ENCODE data around the gene COL4A6. TPM values are rescaled to one million over a fixed set of nuclear protein-coding genes. Genes with fewer than 3 reads are reported as not detected.
"Not testable (repeated sequence)": the region's sequence is repeated elsewhere in the genome, so short reads cannot be mapped to it uniquely, and the experiment has no call there.

The COL4A6 gene
- 0.24 TPM for polyA plus RNA-seq (2013, experiment 1 of 2; ENCODE audit: insufficient read length)
- 0.37 TPM for polyA plus RNA-seq (2013, experiment 2 of 2; ENCODE audit: insufficient read length)

- no peak for DNase-seq
These were observed at the start of gene COL4A6 for GRCh38 chrX:108438110-108438623. Gene COL4A6 (minus strand): TSS chrX:108438422. CDS start chrX:108438196, 226 bp downstream.

GRCh38 chrX:108485960-108486359 lies 47.7 kb upstream of the COL4A6 start:
- no peak for DNase-seq

DNA sequence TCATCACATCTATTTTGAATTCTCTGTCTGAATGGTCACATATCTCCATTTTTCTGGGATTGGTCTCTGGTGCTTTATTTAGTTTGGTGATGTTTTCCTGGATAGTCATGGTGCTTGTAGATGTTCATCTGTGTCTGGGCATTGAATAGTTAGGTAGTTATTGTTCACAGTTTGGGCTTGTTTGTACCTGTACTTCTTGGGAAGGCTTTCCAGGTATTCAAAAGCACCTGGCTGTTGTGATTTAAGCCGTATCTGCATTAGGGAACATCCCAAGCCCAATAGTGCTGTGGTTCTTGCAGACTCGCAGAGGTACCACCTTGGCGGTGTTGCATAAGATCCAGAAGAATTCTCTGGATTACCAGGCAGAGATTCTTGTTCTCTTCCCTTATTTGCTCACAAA lies 46.0 kb upstream of the COL4A6 start:
- DNase-seq, result no peak

GRCh38 chrX:108481528-108481927 lies 43.3 kb upstream of the COL4A6 start:
- not testable (repeated sequence) for DNase-seq

- DNase-seq, result no peak
These were observed 35.8 kb upstream of the COL4A6 start for GRCh38 chrX:108473979-108474378.

- DNase-seq, result peak; percentile 79
These were observed 30.3 kb upstream of the COL4A6 start for GRCh38 chrX:108468486-108468885.

DNA sequence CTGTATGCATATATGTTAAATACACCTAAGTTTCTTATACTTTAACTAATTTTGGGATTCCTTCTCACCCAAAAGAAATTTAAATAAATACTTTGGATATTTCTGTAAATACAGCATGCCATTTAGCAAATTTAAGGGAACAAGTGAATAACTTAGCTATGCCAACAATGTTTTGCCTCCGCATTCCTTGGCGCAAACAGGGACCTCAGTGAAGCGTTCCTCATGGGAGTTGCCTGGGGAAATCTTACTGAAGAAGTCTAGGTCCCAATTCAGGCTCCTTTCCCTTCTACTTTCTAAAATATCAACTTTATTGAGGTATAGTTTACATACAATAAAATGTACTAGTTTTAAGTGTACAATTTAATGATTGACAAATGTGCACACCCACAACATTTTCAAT lies 26.4 kb upstream of the COL4A6 start:
- DNase-seq, result peak; percentile 84

DNA sequence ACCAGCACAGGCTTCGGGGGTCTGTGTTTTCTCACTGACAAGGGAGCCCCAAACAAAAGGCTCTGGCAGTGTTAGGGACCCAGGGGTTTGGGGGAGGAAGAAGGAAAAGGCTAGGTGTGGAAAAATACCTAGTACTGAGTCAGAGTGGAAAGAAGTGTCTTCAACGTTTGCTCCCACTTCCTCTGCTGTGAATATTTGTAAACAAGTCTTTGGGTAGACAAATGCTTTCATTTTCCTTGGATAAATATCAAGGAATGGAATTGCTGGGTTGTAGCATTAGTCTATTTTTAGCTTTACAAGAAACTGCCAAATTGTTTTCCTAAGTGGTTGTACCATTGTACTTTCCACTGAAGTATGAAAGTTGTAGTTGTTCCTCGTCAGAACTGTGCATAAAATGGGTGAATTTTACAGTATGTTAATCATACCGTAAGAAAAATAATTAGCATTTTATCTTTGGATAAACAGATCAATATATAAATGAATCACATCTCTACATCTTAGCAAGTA lies 18.8 kb upstream of the COL4A6 start:
- no peak for DNase-seq

DNA sequence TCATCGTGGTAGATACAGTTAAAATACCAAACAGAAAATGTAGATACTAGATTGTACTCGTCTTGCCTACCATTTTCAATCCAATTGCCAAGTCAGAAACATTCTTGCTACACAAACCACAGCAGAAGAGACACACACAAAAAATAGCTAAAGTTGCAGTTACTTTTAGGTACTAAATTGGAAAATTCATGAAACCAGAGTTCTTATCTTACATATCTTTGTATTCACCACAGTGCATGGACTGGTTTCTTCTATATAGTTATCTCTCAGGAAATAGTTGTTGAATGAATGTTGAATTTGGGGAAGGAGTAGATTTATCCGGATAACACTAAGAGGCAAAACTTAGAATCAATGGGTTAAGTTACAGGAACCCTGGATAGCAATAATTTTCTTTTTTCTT lies 15.6 kb upstream of the COL4A6 start:
- DNase-seq, result no peak

GRCh38 chrX:108447303-108447702 lies 9.1 kb upstream of the COL4A6 start:
- no peak for DNase-seq

DNA sequence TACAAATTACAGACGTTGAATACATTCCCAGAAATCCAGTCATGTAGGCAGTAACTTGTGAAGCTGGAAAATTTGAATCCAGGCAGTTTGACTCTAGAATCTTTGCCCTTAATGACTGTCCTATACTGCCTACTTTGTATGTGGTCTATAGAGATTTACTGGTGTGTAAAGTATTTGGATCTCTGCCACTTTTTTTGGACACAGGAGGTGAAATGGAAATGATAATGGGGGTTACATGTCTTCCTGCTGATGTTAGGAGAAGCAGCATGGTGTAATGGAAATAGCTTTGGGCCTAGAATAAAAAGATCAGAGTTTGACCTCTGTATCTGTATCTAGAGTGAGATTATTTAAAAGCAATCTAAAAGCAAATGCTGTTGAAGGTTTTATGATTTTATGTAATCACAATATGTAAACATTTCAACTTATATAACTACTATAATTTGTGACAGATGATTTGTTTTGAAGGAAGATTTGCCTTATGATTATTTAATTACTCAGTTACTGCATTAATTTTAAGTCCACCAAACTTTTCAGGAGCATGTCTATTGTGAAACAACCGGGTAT lies 4.8 kb upstream of the COL4A6 start:
- DNase-seq, result no peak

GRCh38 chrX:108439961-108440696 lies 1.9 kb upstream of the COL4A6 start:
- DNase-seq, result peak; percentile 31

DNA sequence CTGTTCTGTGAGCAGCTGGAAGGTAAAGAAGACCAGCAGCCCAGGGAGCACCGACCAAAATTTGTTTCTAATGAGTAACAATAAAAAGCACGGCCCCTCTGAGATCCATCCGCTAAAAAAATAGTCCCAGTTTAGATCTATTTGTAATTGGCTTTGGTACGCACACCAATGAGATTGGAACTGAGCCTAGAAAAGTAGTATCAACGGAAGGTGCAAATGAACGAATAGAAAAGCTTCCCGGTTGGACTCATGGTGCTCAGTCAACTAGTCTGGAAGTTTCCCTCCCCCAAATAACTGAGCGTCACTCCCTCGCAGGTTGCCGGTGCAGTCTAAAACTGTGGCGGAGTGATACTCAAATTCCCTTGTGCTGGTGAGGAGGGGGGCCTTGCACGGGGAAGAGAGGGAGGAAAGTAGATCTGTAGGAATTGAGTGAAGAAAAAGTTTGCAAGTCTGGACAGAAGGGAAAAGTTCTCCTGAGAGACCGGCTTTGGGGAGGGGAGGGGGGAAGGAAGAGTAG lies 1.3 kb upstream of the COL4A6 start, which contains the start of gene COL4A5:
TSS of gene COL4A5 (plus strand) at position 413 of the 517 bp plus-strand sequence. CDS start 288 bp downstream, outside the sequence.
- peak; percentile 85 for DNase-seq

GRCh38 chrX:108437349-108438109 lies 693 bp downstream of the COL4A6 start:
- DNase-seq, result no peak

DNA sequence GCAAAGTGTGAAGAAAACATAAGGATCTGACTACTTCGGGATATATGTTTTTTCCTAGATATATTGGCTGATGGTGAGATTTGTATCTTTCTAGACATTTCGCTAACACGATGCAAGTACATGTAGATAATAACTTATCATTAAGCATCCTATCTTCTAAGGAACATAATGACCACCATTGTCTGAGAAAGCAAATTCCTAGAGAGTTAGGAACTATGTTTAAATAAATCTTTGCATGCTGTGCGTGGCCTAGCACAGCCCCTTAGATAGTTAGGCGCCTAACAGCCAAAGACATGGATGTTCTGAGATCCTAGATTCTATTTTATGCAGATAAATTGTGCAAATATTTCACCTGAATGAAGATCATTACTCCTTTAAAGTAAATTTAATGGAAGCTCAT lies 3.0 kb downstream of the COL4A6 start:
- no peak for DNase-seq

GRCh38 chrX:108426262-108426661 lies 12.0 kb downstream of the COL4A6 start:
- no peak for DNase-seq

- DNase-seq, result no peak
These were observed 17.7 kb downstream of the COL4A6 start for GRCh38 chrX:108420481-108420880.

DNA sequence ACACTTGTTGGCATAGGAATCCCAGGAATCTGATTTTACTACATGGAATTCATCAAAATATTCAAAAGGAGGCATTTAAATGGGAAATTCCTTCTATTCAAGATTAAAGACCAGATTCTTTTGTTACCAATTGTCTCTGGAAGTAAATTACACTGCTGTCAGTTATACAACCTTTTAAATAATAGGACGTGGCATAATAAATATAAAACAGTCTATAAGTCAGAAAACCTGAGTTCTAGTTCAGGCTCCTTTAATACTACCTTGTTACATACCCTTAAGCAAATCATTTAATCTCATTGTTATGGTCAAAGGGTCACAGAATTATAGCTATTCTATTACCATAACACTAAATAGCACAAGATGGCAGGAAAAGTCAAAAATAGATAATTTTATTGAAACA lies 18.8 kb downstream of the COL4A6 start:
- no peak for DNase-seq

- no peak for DNase-seq
These were observed 21.0 kb downstream of the COL4A6 start for GRCh38 chrX:108417257-108417656.

DNA sequence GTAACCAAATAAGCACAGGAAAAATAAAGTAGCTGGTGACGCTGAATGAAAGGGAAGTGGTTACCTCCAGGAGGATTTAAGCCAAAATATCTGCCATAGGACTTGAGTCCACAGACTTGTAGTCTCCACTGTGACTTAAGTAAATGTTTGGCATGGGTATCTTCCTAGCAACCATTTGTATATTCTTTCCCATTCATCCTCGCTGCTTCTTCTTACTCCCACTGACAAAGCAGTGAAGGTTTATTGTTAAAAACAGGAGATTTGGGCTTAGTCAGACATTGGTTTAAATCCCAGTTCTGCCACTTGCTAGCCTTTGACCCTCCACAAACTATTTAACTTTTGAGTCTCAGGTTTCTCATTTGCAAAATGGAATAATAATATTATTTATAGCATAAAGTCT lies 22.3 kb downstream of the COL4A6 start:
- DNase-seq, result no peak

DNA sequence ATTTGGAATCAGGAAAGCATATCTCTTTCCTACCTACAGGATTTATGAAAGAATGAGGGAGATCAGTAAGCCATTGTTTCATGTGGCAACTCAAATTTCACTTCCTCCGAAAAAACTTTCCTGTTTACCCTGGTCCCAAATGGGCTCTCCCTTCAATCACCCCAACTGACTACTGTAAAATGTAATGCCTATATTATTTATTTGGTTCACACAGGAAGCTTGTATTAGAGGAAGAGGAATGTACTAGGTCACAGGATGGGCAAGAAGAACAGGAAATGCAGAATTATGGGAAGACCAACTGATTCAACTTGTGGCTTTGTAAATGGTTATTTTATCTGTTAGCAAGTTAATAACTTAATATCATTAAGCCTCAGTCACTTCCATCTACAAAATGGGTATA lies 23.1 kb downstream of the COL4A6 start:
- no peak for DNase-seq

DNA sequence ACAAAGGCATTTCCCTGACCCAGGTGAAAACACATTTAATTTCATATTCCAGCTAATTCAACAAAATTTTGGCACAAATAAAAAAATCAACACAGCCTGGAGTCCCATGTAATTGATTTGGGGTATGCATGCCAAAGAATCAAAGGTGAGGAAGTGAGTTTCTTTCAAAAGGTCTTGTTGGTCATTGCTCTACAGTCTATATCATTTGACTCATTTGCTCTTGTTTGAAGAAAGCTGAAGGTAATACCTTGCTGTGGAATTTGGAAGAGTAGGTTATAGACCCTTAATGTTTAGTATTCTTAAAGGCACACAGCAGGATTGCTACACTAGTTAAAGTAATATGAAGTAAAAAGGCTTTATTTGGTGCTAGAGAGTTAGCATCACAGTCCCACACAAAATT lies 25.4 kb downstream of the COL4A6 start:
- DNase-seq, result no peak

Data from fibroblast of skin of scalp (primary cell).